22Rv1 (cell line): ENCODE data around the gene DNHD1.

Experiments
- H3K27ac ChIP-seq: fragments of 450-650 bp; 2 replicates; pipeline ENCODE4 v1.5.1; 2017
- CTCF ChIP-seq: fragments of 450-650 bp; IDR thresholded peaks from 2 replicates; pipeline ENCODE4 v1.5.1; 2017; ENCODE audit warnings: mild to moderate bottlenecking
- ZFX ChIP-seq: fragments of 450-650 bp; IDR thresholded peaks from 2 replicates; pipeline ENCODE4 v1.6.1; 2017; ENCODE audit warnings: antibody characterized with exemption, borderline replicate concordance

Gene DNHD1, protein sequence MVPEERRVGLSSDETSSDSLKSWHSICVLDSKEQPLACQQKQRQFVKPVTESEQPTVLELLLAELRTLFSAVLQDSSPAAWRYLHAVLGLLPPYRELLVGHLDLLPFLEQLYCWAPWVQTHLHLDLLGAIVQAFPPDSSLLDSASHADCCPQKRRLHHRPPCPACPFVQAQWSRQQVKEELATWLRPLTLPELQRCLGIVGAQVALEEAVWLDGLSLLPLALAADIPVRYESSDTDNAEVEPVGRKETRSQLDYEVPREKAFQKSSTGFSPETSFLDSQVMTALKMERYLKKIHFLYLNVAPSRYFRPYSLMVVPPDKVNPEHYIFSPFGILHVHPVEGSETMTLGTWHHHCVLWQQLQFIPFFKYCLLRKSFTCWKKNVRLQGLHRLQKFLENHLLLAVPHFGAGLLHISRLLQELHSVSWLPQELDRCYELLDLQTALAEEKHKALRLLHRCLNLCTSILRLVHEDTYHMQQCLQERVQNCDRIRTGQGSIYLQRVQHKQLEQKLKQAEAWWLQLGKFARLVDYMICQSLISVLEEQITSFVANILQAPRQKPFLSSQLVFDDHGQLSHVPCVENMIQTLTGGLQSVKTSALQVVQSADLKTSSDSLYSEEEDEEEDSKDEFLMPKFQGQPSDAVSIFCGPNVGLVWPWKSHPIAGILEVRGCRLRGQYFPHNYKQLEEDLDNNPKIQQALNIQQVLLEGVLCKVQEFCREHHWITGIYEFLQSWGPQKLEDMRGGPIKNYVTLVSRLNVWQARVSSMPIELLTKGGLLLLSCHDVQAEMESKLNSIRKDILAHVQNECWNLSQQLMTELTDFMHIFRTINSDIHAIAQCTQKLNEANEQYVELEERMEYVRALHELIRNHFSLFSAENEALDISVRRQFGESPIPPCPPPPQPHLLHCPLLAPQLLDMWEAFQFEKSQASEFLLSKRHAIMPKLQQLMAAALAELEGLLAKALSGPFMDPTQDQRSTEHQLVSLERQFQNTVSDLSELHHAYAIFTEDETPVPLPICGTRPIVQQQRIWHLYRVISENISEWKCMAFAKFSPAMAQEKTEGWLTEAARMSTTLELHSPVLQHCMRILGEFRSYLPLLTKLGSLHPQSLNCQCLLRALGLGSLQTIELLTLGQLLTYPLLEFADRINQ (N-terminal part only)

GRCh38 chr11:6497069-6497839 is at the start of gene DNHD1:
Gene DNHD1, plus strand, starts transcription at chr11:6497280. Its CDS starts 936 bp downstream, at chr11:6498216.
- H3K27ac ChIP-seq = no peak within 1 kb of the TSS
- TF ChIP-seq CTCF (no peak), ZFX (no peak)

GRCh38 chr11:6448574-6448973 is 48.5 kb upstream of the DNHD1 start:
- no peak overlapping the region for H3K27ac ChIP-seq
- TF ChIP-seq ZFX (no peak), CTCF (no peak)

GRCh38 chr11:6452219-6452618 is 44.9 kb upstream of the DNHD1 start:
- TF ChIP-seq CTCF (no peak), ZFX (no peak)
- no peak overlapping the region for H3K27ac ChIP-seq

DNA sequence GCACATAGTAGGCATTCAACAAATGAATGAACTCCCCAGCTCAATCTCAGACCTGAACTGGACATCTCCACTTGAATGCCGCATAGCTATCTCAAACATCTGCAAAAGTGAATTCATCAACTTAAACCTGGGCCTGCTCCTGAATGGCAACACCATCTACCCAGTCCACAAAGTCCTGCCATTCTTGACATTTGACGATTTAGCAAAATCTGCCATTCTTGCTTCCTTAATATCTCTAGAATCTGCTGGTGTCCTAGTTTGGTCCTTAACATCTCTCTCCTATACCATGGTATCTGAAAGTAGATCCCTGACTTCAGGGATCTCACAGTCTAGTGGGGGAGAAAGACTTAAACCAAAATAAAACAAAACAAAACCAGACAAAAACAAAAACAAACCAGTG is 43.9 kb upstream of the DNHD1 start:
- TF ChIP-seq CTCF (no peak), ZFX (no peak)
- no peak overlapping the region for H3K27ac ChIP-seq

GRCh38 chr11:6455070-6455469 is 42.0 kb upstream of the DNHD1 start:
- peak overlapping the region; percentile 1; the same call in 1 of the 2 replicates for H3K27ac ChIP-seq
- TF ChIP-seq CTCF = no peak
- no peak for TF ChIP-seq ZFX

DNA sequence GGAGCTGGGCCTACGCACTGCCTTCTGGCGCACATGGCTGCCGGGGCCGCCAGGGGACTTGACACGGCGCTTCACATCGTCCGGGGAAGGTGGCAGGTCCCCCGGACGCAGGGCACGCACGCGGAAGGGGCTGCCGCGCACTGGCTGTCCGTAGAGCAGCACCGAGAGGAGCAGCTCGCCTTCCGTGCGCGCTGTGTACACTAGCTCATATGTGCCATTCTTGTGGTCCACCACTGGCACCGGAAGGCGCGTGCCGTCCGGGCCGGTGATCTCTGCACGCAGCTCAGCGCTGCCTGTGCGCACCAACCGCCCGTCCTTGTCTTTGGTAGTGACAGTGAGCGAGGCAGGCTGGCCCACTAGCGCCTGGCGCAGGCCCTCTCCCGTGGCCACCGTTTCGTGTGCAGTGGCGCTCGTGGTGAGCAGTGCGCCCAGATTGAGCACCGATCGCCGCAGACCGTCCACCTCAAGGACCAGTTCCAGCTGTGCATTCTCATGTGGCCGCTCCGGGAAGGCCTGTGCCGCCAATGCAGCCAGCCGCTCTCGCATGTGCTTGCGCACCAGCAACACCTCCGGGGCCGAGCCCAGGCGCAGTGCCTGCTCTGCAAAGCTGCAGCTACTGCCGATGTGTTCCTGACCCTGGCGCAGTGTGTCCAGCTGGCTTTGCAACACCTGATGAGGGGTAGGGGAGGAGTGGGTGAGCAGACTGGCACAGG is 40.6 kb upstream of the DNHD1 start:
- H3K27ac ChIP-seq = no peak overlapping the region
- TF ChIP-seq ZFX (no peak), CTCF (no peak)
